ENCODE results near the gene EFNB2. TPM values are rescaled to one million over a fixed set of nuclear protein-coding genes. Genes with fewer than 3 reads are reported as not detected.

Gene EFNB2
- total RNA-seq, 2 experiments from 2014 or later, result 0.11 to 0.20 TPM

GRCh38 chr13:106527445-106527801 is 8.0 kb downstream of the EFNB2 start:
- intact Hi-C loops (cut with micrococcal nuclease), result no loop called here
- ATAC-seq, result no peak
- Mint-ChIP-seq H3K36me3 (ENCODE audit: low read depth) (no peaks in the 10 kb centered on the region), H3K27me3 (peaks cover 48% of the 10 kb centered on the region), H3K4me1 (ENCODE audit: low read depth) (no peaks in the 10 kb centered on the region), H3K9me3 (no peaks in the 10 kb centered on the region), H3K27ac (no peak overlapping the region), H3K4me3 (no peak overlapping the region)
- POLR2A ChIA-PET, result no interaction called here
- TF ChIP-seq, protein P1, sequence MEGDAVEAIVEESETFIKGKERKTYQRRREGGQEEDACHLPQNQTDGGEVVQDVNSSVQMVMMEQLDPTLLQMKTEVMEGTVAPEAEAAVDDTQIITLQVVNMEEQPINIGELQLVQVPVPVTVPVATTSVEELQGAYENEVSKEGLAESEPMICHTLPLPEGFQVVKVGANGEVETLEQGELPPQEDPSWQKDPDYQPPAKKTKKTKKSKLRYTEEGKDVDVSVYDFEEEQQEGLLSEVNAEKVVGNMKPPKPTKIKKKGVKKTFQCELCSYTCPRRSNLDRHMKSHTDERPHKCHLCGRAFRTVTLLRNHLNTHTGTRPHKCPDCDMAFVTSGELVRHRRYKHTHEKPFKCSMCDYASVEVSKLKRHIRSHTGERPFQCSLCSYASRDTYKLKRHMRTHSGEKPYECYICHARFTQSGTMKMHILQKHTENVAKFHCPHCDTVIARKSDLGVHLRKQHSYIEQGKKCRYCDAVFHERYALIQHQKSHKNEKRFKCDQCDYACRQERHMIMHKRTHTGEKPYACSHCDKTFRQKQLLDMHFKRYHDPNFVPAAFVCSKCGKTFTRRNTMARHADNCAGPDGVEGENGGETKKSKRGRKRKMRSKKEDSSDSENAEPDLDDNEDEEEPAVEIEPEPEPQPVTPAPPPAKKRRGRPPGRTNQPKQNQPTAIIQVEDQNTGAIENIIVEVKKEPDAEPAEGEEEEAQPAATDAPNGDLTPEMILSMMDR (IDR thresholded peaks at IDR 0.05), result no peak
- CTCF ChIA-PET, result interaction anchor here (0.9 kb wide), 1 partner anchor 41 kb away, joined by 3 read pairs; no protein-coding TSS in a partner anchor
- no peak for DNase-seq

- H3K4me1 Mint-ChIP-seq (ENCODE audit: low read depth), result no peaks in the 10 kb centered on the region
- H3K27me3 Mint-ChIP-seq, result peaks cover 48% of the 10 kb centered on the region
- intact Hi-C loops (cut with micrococcal nuclease), result no loop called here
- ChIA-PET POLR2A (no interaction called here), CTCF (interaction anchor here (0.9 kb wide), 1 partner anchor 42 kb away, joined by 3 read pairs; no protein-coding TSS in a partner anchor)
- no peak overlapping the region for H3K27ac Mint-ChIP-seq
- no peak overlapping the region for H3K4me3 Mint-ChIP-seq
- TF ChIP-seq, protein P1 (IDR thresholded peaks at IDR 0.05), result no peak
- DNase-seq (no peak), ATAC-seq (no peak)
- H3K36me3 Mint-ChIP-seq (ENCODE audit: low read depth), result no peaks in the 10 kb centered on the region
- no peaks in the 10 kb centered on the region for H3K9me3 Mint-ChIP-seq
Measured at GRCh38 chr13:106526738-106527444, 8.6 kb downstream of the EFNB2 start.

DNA sequence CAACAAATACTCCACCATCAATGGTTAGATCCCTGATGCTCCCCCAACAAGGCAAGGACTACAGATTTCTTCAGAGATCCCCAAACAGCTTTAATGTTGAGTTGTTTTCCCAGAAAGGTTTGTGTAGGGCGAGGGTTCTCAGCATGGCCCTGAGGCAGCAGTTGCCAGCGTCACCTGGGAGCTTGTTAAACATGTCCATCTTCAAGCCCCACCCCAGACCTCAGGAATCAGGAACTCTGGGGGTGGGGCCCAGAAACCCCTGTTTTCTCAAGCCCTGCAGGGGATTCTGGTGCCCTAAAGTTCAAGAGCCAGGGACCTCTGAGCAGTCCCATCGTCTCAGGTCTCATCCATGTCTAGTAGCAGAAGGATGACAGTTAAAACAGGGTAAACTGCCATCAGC is 9.6 kb downstream of the EFNB2 start:
- TF ChIP-seq, protein P1 (IDR thresholded peaks at IDR 0.05), result no peak
- H3K9me3 Mint-ChIP-seq, result no peaks in the 10 kb centered on the region
- DNase-seq (no peak), ATAC-seq (no peak)
- POLR2A ChIA-PET, result no interaction called here
- CTCF ChIA-PET, result interaction anchor here (1.8 kb wide), 1 partner anchor 11 kb away, joined by 6 read pairs; no protein-coding TSS in a partner anchor
- H3K27ac Mint-ChIP-seq, result no peak overlapping the region
- peaks cover 44% of the 10 kb centered on the region for H3K27me3 Mint-ChIP-seq
- no peaks in the 10 kb centered on the region for H3K36me3 Mint-ChIP-seq (ENCODE audit: low read depth)
- intact Hi-C loops (cut with micrococcal nuclease), result no loop called here
- no peaks in the 10 kb centered on the region for H3K4me1 Mint-ChIP-seq (ENCODE audit: low read depth)
- H3K4me3 Mint-ChIP-seq, result no peak overlapping the region

DNA sequence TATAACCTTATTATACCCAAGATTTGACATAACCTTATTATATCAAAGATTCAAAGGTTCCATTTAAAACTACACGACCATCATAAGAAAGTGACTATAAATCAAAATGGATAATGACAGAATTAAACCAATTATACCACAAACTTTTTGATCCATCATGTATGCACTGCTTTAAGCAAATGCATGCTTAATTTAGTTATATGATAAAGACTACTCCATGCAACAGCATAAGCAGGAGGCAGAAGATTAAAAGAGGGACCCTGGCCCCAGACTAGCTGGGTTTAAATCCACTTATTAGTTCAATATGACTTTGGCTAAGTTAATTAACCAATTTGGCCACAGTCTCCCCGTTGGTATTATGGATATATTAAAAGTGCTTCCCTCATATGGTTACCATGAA is 11.4 kb downstream of the EFNB2 start:
- ChIA-PET POLR2A (no interaction called here), CTCF (interaction anchor here (1.8 kb wide), 1 partner anchor 12 kb away, joined by 6 read pairs; no protein-coding TSS in a partner anchor)
- no peaks in the 10 kb centered on the region for H3K36me3 Mint-ChIP-seq (ENCODE audit: low read depth)
- no peak overlapping the region for H3K27ac Mint-ChIP-seq
- H3K4me1 Mint-ChIP-seq (ENCODE audit: low read depth), result no peaks in the 10 kb centered on the region
- TF ChIP-seq, protein P1 (IDR thresholded peaks at IDR 0.05), result no peak
- intact Hi-C loops (cut with micrococcal nuclease), result no loop called here
- H3K9me3 Mint-ChIP-seq, result no peaks in the 10 kb centered on the region
- H3K27me3 Mint-ChIP-seq, result peaks cover 35% of the 10 kb centered on the region
- ATAC-seq (no peak), DNase-seq (no peak)
- no peak overlapping the region for H3K4me3 Mint-ChIP-seq

DNA sequence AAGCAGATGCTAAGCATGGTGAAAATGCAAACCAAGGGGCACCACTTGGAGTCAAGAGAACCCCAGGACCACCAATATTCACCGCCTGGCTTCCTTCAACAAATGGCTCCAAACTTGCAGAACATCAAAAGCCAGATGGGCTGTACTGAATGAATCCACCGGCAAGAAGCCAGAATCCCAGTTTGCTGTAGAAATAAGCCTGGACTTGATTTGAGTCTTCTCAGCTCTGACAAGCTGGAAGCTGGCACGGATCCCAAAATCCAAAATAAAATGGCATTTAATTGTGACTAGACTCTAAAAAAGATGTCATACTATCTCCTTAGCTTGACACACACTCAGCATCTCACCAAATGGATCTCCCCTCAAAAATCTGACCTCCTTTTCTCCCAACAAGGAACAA is 11.9 kb downstream of the EFNB2 start:
- Mint-ChIP-seq H3K9me3 (no peaks in the 10 kb centered on the region), H3K4me3 (no peak overlapping the region), H3K4me1 (ENCODE audit: low read depth) (no peaks in the 10 kb centered on the region), H3K27me3 (peaks cover 34% of the 10 kb centered on the region), H3K27ac (no peak overlapping the region), H3K36me3 (ENCODE audit: low read depth) (no peaks in the 10 kb centered on the region)
- TF ChIP-seq, protein P1 (IDR thresholded peaks at IDR 0.05), result no peak
- no peak for ATAC-seq
- DNase-seq, result no peak
- ChIA-PET CTCF (no interaction called here), POLR2A (no interaction called here)
- intact Hi-C loops (cut with micrococcal nuclease), result no loop called here

All from activated CD8-positive, alpha-beta T cell treated with anti-CD3 and anti-CD28 coated beads for 36 hours (primary cell).